ENCODE results near the gene DDX50. TPM values are rescaled to one million over a fixed set of nuclear protein-coding genes. Genes with fewer than 3 reads are reported as not detected.

DDX50 gene
- total and polyA plus RNA-seq, 8 donors: 25.8 to 71.1 (median 60.6) TPM

- Histone ChIP-seq H3K9me3 (peaks cover 0 to 9% of the 10 kb centered on the region in 2 donors), H3K27me3 (no peaks in the 10 kb centered on the region), H3K4me3 (no peak overlapping the region), H3K36me3 (no peaks in the 10 kb centered on the region), H3K27ac (no peak overlapping the region), H3K4me1 (no peaks in the 10 kb centered on the region)
- TF ChIP-seq CTCF (IDR thresholded peaks at IDR 0.05): no peak
- no peak for DNase-seq
- no peak for ATAC-seq
- intact Hi-C loops (cut with DNase I): no loop called here
Measured at GRCh38 chr10:68871105-68871711, 29.9 kb upstream of the DDX50 start.

GRCh38 chr10:68871731-68872342 is 29.3 kb upstream of the DDX50 start:
- H3K4me3 ChIP-seq: no peak overlapping the region
- TF ChIP-seq CTCF (IDR thresholded peaks at IDR 0.05): no peak
- H3K9me3 ChIP-seq: peaks cover 0 to 9% of the 10 kb centered on the region in 2 donors
- DNase-seq (peak in 2 of 4 donors; percentile 84 to 91), ATAC-seq (no peak)
- H3K4me1 ChIP-seq: no peaks in the 10 kb centered on the region
- no peak overlapping the region for H3K27ac ChIP-seq
- H3K36me3 ChIP-seq: no peaks in the 10 kb centered on the region
- H3K27me3 ChIP-seq: no peaks in the 10 kb centered on the region
- intact Hi-C loops (cut with DNase I): no loop called here

- ATAC-seq: peak; percentile 56
- H3K9me3 ChIP-seq: no peaks in the 10 kb centered on the region
- H3K4me1 ChIP-seq: no peaks in the 10 kb centered on the region
- H3K36me3 ChIP-seq: no peaks in the 10 kb centered on the region
- intact Hi-C loops (cut with DNase I): no loop called here
- H3K27me3 ChIP-seq: no peaks in the 10 kb centered on the region
- DNase-seq: peak in 1 of 4 donors; percentile 42
- no peak overlapping the region for H3K4me3 ChIP-seq
- TF ChIP-seq CTCF (IDR thresholded peaks at IDR 0.05): no peak
- no peak overlapping the region for H3K27ac ChIP-seq
Measured at GRCh38 chr10:68876246-68877138, 24.6 kb upstream of the DDX50 start.

GRCh38 chr10:68877482-68878110 is 23.5 kb upstream of the DDX50 start:
- no peak overlapping the region for H3K27ac ChIP-seq
- no peaks in the 10 kb centered on the region for H3K4me1 ChIP-seq
- H3K27me3 ChIP-seq: no peaks in the 10 kb centered on the region
- no peak overlapping the region for H3K4me3 ChIP-seq
- no peaks in the 10 kb centered on the region for H3K9me3 ChIP-seq
- no peak for DNase-seq
- no peak for ATAC-seq
- intact Hi-C loops (cut with DNase I): no loop called here
- TF ChIP-seq CTCF (IDR thresholded peaks at IDR 0.05): no peak
- H3K36me3 ChIP-seq: no peaks in the 10 kb centered on the region

All from left lung (tissue), 10 donors.